BJ (cell line): ENCODE results near the gene RPS19. TPM values are rescaled to one million over a fixed set of nuclear protein-coding genes. Genes with fewer than 3 reads are reported as not detected.

ENCODE experiments used
- CTCF ChIA-PET: fragments of 350-600 bp; formaldehyde crosslinking; extraction: SDS; loops from one replicate; lab custom pipeline; 2021; ENCODE audit warnings: antibody characterized with exemption, inconsistent platforms; lab: Yijun Ruan, JAX
- POLR2A ChIA-PET: fragments of 300-600 bp; sonication (Branson Sonifier 250); formaldehyde crosslinking; extraction: SDS; loops from one replicate; lab custom pipeline; 2021; ENCODE audit warnings: antibody characterized with exemption; lab: Charles Lee
- DNase-seq: peaks from one replicate; pipeline ENCODE4 v3.0.0-alpha.2; 2011; ENCODE audit warnings: low read depth
- H3K27me3 ChIP-seq: 2 replicates; pipeline ENCODE4 v1.6.0; 2011; ENCODE audit warnings: low read length; ENCODE audit not compliant: control insufficient read depth, insufficient read depth
- H3K36me3 ChIP-seq: 2 replicates; pipeline ENCODE4 v1.5.1; 2011; ENCODE audit warnings: low read length; ENCODE audit not compliant: control insufficient read depth, insufficient read depth
- H3K4me3 ChIP-seq: 2 replicates; pipeline ENCODE4 v1.5.1; 2011; ENCODE audit warnings: low read depth, mild to moderate bottlenecking, control low read depth, low read length
- polyA plus RNA-seq: library from polyadenylated mRNA; depleted of rRNA; stranded (reverse); fragments of >200 nt; gene quantifications from 2 replicates; pipeline ENCODE4 v1.2.3, GENCODE V29; 2011
- TF ChIP-seq, protein P1 (sequence below): IDR thresholded peaks from 2 replicates; pipeline ENCODE4 v1.5.1; 2011; ENCODE audit warnings: low read depth, mild to moderate bottlenecking, control low read depth, inconsistent platforms, low read length, moderate library complexity; ENCODE audit not compliant: insufficient read depth

RPS19 gene
- polyA plus RNA-seq, 1 experiment = 1,209 TPM

DNA sequence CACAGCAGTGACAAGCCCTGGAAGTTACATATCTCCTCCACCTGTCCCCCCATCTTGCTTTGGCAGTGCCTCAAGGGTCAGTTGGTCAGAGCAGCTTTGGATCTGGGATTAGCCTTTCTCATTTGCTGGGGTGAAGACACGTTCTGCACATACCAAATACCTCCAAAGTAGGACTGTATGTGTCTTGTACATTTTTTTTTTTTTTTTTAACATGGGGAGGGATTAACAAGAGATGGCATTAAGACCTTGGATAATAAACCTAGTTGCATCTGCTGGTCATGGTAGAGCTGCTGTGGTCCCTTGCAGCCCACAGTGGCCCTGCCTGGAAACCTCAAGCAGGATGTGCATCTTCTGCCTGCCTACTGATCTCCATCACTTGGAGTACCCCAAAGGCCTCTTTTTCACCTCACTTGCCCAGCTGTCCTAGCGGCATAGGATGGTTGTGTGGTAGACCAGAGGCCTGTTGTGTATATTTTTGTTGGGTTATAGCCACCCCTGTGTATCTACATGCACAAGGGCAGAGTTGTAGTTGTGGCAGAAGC lies 2.5 kb downstream of the RPS19 start:
- peaks cover 43% of the 10 kb centered on the region for H3K36me3 ChIP-seq
- H3K4me3 ChIP-seq = no peak overlapping the region
- no peaks in the 10 kb centered on the region for H3K27me3 ChIP-seq
- no peak for DNase-seq
- ChIA-PET POLR2A (no interaction called here), CTCF (interaction anchor here (0.9 to 1.8 kb wide), 2 partner anchors 11 to 89 kb away, joined by 5 to 6 read pairs; no protein-coding TSS in a partner anchor)
- TF ChIP-seq, protein P1, sequence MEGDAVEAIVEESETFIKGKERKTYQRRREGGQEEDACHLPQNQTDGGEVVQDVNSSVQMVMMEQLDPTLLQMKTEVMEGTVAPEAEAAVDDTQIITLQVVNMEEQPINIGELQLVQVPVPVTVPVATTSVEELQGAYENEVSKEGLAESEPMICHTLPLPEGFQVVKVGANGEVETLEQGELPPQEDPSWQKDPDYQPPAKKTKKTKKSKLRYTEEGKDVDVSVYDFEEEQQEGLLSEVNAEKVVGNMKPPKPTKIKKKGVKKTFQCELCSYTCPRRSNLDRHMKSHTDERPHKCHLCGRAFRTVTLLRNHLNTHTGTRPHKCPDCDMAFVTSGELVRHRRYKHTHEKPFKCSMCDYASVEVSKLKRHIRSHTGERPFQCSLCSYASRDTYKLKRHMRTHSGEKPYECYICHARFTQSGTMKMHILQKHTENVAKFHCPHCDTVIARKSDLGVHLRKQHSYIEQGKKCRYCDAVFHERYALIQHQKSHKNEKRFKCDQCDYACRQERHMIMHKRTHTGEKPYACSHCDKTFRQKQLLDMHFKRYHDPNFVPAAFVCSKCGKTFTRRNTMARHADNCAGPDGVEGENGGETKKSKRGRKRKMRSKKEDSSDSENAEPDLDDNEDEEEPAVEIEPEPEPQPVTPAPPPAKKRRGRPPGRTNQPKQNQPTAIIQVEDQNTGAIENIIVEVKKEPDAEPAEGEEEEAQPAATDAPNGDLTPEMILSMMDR = no peak

- CTCF ChIA-PET = interaction anchor here (0.9 to 1.8 kb wide), 2 partner anchors 10 to 88 kb away, joined by 5 to 6 read pairs; no protein-coding TSS in a partner anchor
- POLR2A ChIA-PET = no interaction called here
- H3K4me3 ChIP-seq = no peak overlapping the region
Observed at GRCh38 chr19:41863209-41863931, 3.3 kb downstream of the RPS19 start.

GRCh38 chr19:41864374-41864773 lies 4.3 kb downstream of the RPS19 start:
- POLR2A ChIA-PET = no interaction called here
- CTCF ChIA-PET = interaction anchor here (0.9 to 1.8 kb wide), 2 partner anchors 8 to 87 kb away, joined by 4 to 5 read pairs; no protein-coding TSS in a partner anchor
- Histone ChIP-seq H3K36me3 (peaks cover 55% of the 10 kb centered on the region), H3K4me3 (no peak overlapping the region), H3K27me3 (no peaks in the 10 kb centered on the region)
- DNase-seq = no peak
- TF ChIP-seq, protein P1 = no peak

More at GRCh38 chr19:41863209-41863931, 3.3 kb downstream of the RPS19 start:
- Histone ChIP-seq H3K27me3 (no peaks in the 10 kb centered on the region), H3K36me3 (peaks cover 48% of the 10 kb centered on the region)
- TF ChIP-seq, protein P1 = no peak
- DNase-seq = no peak

- no peak overlapping the region for H3K4me3 ChIP-seq
- peaks cover 60% of the 10 kb centered on the region for H3K36me3 ChIP-seq
- no peaks in the 10 kb centered on the region for H3K27me3 ChIP-seq
- CTCF ChIA-PET = interaction anchor here (1.1 to 1.5 kb wide), 2 partner anchors 61 to 91 kb away, joined by 3 read pairs; partner anchors contain the start of gene ERFL
- POLR2A ChIA-PET = no interaction called here
- TF ChIP-seq, protein P1 = no peak
- no peak for DNase-seq
Observed at GRCh38 chr19:41866284-41866683, 6.2 kb downstream of the RPS19 start.
